ENCODE results near the gene FMOD.
"Not testable (repeated sequence)": the region's sequence is repeated elsewhere in the genome, so short reads cannot be mapped to it uniquely, and the experiment has no call there.

The FMOD gene

DNA sequence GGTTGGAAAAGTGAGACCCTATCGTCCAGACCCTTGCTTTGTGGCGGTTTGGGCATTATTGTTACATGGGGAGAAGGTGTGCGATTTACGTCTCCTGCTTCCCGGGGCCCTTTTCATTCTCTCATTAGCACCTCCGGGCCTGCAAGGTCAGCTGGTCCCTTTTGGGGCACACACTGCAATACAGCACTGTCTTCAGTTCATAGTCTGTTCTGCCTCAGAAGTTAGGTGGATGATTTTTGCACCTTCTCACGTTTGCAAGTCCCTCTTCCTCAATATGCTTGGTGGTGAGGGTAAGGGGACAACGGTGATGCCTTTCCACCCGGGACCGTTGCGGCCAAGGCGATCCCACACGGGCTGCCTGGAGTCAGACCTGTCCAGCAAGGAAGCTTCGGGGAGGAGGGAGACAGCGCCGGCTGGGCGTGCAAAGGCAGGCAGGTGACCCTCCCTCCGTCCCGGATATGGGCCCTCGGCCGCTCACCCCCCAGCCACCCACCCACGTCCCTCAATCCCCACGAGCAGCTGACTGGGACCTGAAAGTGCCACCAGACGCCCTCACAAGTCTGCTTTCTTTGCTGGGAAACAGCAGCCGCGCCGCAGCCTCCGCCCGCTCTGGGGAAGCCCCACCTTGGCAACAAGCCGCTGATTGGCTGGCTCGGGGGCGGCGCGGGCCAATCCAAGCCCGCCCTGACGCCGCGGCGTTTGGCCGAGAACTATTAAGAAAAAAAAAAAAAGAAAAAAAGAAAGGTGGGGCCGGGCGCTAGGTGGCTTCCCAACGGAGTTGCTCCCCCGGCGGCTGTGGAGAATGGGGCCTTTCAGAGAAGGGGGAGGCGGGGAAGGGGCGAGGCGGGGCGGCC is 23.9 kb downstream of the FMOD start:
- DNase-seq (ENCODE audit: low read depth, low spot score): no peak

DNA sequence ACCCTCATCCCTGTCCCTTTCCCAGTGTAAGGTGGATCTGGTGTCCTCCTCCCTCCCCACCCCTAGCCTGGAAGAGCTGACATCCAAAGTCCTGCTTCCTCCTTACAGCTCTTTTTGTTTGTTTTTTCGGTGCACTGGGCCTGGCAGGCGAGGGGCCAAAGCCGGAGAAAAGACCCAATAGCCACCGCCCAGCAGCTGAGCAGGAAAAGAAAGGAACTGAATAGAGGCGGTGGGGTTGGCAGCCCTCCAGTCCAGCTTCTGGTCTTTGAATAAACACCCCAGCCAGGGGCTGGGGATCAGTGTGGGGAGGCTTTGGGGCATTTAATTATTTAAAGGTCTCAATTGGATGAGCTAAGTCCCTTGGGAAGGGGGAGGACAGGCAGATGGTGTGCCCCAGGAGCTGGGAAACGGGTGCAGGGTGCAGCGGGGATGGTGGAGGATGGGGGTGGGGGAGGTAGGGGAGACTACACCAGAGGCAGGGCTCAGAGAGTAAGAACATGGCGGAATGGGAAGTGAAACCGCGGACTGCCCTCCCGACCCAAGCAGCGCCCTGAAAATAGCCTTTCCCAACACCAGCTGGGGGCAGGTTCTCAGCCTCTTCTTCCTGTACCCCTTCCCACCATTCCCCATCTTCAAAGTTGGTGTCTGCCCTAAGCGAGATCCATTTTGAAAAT is 25.4 kb downstream of the FMOD start:
- no peak for DNase-seq (ENCODE audit: low read depth, low spot score)

DNA sequence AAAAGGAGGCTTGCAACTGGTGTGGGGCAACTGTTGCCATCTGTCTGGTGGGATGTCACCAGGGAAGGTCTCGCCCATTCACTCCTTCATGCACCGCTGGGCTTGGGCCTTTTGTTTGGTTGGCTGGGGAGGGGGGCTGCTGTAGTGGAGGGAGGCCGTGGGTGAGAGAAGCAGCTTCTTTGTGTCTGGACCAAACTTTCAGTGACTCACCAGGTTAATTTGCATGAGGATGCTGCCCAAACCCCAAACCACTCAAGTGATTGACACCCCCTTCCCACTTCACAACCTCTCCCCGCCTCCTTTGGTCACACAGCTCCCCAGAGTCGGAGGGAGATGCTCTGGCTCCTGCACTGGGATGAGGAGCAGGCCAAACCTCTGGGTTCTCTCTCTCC is 25.9 kb downstream of the FMOD start:
- no peak for DNase-seq (ENCODE audit: low read depth, low spot score)

DNA sequence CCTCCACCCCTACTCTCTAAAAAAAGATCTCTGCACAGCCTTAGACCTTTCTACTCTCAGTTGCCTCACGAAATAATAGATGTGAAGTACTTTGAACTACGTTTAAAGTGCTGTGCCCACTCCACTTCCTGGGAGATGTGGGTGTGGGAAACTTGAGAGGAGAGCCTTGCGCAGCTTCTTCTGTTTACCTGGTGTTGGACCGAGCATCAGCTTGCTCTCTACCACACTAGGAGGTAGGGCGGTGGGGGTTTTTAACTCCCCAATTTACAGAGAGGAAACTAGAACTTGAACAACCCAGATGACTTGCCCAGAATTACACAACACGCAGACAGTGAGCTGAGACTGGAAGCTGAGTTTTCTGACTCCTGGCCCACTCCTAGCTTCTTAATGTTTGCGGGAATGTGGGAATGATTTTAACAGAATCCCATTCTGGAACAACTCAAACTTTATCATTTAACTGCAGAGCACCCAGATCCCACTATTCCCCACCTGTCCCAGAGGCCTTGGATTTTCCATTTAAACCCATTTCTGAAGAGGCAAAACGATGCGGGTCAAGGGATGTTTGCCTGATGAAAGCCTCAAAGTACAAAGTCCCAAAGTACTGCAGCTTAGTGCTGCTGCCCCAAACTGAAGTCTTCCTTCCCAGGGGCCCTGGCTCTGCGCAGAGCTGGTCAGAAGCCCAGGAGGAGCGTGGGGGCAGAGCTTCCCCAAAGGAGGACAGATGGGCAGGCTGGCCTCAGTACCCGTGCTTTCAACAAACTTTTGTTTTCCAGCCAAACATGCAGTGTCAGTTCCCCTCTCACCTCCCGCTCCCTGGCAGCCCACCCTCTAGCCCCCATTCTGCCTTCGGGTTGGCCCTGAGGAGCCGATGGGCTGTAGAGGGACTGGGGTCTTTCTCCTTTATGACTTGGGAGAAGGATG is 26.6 kb downstream of the FMOD start:
- DNase-seq (ENCODE audit: low read depth, low spot score): no peak

DNA sequence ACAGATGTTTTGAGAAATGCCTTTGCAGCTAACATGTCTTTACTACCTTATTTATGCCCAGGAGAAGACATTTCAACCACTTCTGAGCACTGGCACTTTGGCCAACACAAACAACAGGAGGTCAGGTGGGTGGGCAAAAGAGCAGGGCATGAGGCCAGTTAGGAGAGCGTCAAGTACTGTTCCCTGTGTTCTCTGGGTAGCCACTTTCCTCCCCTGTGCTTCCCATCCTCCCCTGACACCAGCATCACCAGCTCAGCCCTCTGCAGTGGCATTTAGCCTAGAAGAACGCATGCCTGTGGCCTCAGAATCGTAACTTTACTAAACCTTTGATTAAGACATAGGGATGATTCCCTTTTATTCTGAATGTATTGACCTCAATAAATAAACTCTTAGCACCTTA is 27.3 kb downstream of the FMOD start:
- no peak for DNase-seq (ENCODE audit: low read depth, low spot score)

DNA sequence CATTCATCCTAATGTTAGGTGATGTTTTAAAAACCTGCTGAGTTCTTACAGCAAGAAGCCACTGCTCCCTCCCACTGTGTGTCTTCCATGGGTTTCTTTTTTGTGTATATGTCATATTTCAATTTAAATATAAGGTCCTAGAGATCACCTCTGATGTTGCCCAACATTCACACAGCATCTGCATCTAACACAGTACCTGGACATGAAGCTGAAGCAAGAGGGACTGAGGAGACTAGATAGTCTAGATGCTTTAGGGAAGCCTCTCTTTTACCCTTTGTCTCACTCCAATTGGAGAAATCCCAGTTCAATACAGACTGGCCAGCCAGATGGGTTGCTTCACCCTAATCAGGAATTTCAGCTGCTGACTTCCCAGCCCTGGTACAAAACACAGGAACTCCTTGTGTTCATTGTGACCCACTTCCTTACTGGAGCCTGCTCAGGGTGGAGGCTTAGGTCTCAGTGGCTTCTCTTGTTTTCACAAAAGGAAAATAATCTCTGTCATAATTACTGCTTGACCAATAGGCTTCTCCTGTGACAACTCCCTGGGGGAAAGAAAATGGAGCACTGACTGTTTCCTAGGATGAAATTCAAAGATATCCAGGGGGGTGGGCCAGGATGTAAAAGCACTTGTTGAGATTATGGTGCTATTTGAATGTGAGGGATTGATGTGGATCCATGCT is 28.3 kb downstream of the FMOD start:
- no peak for DNase-seq (ENCODE audit: low read depth, low spot score)

DNA sequence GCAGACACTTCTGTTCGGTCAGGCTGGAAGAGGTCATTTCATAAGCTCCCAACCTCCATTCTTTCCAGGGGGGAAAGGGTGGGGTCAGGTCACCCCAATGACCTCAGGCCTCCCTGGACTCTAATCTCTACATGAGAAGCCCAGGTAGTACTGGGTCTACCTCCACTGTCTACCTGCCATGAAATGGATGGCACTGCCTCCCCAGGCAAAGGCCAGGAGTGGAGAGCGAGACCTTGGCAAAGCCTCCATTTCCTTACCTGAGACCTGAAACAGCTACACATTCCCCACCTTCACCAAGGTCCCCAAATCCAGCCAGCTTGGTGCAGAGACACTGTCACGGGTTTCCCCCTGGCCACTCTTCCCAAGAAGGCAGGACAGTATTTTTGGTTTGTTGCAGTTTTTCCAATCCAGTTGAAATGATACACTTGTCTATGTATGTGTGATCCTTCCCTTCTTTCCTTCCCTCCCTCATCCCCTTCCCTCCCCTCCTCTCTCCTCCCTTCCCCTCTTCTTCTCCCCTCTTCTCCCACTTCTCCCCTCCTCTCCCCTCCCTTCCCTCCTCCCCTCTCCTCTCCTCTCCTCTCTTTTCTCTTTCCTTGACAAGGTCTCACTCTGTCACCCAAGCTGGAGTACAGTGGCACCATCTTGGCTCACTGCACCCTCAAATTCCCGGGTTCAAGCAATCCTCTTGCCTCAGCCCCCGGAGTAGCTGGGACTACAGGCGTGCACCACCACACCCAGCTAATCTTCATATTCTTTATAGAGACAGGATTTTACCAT is 29.5 kb downstream of the FMOD start:
- DNase-seq (ENCODE audit: low read depth, low spot score): no peak

DNA sequence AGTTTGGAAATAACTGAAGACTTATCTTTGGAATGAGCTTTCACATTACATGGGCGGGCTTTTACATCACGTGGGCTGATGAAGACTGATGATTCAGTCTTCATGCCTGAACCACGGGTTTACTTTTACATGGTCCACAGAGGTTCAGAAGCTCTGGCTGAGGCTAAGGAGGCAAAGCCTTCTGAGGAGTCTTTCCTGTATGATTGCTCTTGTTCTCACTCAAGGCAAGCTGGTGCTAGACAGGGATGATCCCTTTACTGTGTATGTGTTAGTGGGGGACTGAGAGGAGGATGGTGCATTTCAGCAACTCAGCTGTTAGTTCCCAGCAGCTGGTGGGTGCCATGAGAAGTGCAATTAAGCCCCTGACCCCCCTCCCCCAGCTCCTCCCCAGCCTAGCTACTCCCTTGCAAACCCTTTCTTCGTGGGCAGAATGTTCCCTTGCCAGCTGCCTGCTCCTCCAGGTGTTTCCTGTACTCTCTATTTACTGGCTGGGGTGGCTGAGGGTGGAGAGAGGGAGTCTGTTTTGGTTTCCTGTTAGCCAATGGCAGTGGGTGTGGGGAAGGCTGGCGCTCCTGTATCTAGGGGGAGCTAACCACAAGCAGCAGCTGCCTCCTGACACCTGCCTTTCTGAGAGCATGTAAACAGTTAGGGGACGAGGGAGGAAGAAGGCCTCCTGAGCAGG is 30.2 kb downstream of the FMOD start:
- DNase-seq (ENCODE audit: low read depth, low spot score): no peak

DNA sequence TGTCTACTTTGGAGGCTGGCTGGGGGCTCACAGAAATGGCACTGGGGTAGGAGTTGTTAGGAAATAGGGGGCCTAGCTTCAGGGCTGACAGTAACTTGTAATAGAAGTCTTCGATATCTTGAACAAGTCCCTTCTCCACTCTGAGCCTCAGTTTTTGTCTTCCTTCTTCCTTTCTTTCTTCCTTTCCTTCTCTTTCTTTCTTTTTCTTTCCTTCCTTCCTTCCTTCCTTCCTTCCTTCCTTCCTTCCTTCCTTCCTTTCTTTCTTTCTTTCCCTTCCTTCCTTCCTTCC is 32.7 kb downstream of the FMOD start:
- DNase-seq (ENCODE audit: low read depth, low spot score): no peak

DNA sequence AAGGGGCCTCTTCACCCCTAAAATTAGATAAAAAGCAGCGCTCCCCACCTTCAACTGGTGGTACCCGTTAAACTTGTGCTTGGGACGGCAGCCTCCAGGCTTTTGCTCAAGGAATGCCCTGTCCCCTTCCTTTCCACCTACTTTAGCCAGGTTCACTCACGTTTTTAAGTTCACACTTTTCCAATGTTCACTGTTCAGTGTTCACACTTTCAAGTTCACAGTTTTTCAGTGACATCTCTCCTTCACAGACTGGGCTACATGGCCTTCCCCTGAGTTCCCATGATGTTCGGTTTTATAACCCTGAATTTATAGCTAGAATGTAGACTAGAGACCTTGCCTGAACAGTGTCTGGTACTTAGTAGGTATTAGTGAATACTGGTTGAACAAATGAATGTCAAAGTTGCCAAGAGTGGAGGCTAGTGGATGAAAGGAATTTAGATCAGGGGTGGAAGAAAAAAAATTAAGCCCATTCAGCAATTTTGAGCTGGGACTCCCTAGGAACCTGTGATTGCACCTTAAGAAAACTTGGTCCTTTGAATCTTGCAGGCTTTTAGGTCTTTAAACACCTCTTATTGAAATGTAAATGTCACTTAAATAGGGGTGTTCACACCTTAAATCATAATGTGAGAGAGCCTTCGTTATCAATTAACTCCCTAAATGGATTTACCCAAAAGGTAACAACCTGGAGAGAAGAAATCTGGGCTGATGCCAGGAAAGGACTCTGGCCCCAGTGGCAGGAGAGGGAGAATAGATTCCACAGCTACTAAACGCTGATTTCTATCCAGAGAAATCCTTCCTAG is 33.3 kb downstream of the FMOD start:
- DNase-seq (ENCODE audit: low read depth, low spot score): no peak

DNA sequence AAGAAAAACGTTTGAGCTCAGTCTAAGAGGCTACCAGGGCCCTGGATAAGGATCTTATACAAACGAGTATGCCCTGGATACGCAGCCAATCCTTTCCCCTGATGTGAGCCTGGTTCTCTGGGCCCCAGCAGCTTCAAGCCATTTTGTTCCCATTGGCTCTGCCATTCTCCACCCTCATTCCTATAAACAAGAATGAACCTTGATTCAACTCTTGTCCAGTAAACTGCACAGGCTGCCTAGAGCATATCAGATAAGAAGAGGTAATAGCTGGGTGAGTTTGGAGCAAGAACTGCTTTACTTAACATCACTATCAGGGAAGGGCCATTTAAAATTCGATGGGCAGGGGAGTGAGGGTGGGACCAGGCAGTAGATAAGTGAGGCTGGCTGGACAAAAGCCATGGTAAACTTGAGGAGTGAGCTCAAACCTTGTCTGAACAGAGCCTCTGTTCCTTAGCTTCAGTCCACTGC is 34.3 kb downstream of the FMOD start:
- DNase-seq (ENCODE audit: low read depth, low spot score): no peak

DNA sequence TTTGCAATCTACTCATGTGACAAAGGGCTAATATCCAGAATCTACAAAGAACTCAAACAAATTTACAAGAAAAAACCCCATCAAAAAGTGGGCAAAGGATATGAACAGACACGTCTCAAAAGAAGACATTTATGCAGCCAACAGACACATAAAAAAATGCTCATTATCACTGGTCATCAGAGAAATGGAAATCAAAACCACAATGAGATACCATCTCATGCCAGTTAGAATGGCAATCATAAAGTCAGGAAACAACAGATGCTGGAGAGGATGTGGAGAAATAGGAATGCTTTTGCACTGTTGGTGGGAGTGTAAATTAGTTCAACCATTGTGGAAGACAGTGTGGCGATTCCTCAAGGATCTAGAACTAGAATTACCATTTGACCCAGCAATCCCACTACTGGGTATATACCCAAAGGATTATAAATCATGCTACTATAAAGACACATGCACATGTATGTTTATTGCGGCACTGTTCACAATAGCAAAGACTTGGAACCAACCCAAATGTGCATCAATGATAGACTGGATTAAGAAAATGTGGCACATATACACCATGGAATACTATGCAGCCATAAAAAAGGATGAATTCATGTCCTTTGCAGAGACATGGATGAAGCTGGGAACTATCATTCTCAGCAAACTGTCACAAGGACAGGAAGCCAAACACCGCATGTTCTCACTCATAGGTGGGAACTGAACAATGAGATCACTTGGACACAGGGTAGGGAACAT is 36.7 kb downstream of the FMOD start:
- DNase-seq (ENCODE audit: low read depth, low spot score): not testable (repeated sequence)

DNA sequence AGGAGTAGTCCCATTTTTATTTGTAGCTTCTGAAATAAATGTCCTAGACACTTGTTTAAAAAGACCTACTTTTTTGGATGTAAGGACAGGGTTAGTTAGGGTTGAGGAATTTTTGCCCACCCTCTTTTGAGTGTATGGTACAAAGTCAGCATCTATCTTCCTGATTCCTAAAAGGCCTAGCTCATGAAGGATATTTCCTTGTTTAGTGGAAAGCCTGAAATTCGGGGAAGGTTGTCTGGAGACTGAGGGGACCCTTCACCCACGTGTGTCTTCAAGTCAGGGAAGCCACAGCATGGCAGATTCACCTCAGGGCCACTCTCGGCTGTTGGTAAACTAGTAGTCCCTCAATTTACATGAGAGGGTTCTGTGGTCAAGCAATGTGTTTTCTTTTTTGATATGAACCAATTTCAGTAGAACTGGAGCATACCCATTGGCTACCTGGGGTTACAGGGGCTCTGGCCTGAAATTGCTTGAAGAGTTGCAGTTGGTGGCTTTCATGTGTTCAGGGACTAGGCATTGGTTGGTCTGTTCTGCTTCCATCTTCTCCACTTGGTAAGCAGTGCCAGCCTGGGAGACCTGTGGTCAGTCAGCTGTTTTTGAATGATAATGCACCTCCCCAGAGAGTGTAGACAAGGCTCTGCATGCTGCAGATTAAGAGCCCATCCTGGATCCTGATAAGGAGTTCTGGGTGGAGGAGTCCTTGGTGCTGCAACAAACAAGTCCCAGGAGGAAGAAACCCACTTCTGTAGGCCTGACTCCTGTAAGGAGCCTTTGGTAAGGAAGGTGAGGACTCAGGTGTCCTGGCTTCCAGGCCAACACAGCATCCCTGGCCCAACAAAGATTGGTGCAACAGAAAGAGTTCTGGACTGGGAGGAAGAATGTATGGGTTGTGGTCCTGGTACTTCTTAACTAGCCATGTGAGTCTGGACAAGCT is 39.3 kb downstream of the FMOD start:
- DNase-seq (ENCODE audit: low read depth, low spot score): no peak

DNA sequence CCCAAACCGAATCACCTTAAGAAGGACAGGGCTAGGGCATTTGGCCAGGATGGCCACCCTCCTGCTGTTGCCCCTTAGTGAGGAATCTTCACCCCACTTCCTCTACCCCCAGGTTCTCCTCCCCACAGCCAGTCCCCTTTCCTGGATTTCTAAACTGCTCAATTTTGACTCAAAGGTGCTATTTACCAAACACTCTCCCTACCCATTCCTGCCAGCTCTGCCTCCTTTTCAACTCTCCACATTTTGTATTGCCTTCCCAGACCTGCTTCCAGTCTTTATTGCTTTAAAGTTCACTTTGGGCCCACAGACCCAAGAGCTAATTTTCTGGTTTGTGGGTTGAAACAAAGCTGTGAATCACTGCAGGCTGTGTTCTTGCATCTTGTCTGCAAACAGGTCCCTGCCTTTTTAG is 42.0 kb downstream of the FMOD start:
- no peak for DNase-seq (ENCODE audit: low read depth, low spot score)

DNA sequence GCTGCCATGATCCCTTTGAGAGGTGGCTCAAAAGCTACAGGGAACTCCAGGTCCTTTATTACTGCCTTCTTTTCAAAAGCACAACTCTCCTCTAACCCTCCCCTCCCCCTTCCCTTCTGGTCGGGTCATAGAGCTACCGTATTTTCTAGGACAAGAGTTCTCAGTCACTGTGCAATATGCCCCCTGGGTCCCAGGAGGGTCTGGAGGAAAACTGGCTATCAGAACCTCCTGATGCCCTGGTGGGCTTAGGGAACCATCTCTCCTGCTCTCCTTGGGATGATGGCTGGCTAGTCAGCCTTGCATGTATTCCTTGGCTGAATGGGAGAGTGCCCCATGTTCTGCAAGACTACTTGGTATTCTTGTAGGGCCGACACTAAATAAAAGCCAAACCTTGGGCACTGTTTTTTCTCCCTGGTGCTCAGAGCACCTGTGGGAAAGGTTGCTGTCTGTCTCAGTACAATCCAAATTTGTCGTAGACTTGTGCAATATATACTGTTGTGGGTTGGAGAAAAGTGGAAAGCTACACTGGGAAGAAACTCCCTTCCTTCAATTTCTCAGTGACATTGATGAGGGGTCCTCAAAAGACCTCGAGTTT is 42.5 kb downstream of the FMOD start:
- DNase-seq (ENCODE audit: low read depth, low spot score): no peak

DNA sequence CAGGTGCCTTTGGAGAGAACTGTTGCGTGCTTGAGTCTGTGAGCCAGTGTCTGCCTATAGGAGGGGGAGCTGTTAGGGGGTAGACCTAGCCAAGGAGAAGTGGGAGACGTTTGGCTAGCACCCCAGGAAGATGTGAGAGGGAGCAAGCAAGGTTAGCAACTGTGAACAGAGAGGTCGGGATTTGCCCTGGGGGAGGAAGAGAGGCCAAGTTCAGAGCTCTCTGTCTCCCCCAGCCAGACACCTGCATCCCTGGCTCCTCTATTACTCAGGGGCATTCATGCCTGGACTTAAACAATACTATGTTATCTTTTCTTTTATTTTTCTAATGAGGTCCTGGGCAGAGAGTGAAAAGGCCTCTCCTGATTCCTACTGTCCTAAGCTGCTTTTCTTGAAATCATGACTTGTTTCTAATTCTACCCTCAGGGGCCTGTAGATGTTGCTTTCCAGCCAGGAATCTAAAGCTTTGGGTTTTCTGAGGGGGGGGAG is 43.2 kb downstream of the FMOD start:
- DNase-seq (ENCODE audit: low read depth, low spot score): no peak

DNA sequence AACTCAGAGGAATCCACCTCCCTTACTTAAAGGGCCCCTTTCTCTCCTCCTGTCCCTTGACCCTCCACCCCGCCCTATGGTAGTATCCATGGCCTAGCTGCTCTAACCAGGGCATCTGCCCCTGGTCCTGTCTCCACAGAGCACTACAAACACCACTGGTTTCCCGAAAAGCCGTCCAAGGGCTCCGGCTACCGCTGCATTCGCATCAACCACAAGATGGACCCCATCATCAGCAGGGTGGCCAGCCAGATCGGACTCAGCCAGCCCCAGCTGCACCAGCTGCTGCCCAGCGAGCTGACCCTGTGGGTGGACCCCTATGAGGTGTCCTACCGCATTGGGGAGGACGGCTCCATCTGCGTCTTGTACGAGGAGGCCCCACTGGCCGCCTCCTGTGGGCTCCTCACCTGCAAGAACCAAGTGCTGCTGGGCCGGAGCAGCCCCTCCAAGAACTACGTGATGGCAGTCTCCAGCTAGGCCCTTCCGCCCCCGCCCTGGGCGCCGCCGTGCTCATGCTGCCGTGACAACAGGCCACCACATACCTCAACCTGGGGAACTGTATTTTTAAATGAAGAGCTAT is 43.9 kb downstream of the FMOD start:
- no peak for DNase-seq (ENCODE audit: low read depth, low spot score)
